HG02759 (cell line): Measurements from ENCODE around the gene PMEL.
"Not testable (repeated sequence)": the region's sequence is repeated elsewhere in the genome, so short reads cannot be mapped to it uniquely, and the experiment has no call there.

ENCODE experiments used
- ATAC-seq: cut with Tn5 transposase; IDR thresholded peaks from one replicate; pipeline ENCODE4 v1.9.1; 2021; ENCODE audit warnings: mild to moderate bottlenecking, moderate library complexity; ENCODE audit not compliant: unreplicated experiment

The PMEL gene

DNA sequence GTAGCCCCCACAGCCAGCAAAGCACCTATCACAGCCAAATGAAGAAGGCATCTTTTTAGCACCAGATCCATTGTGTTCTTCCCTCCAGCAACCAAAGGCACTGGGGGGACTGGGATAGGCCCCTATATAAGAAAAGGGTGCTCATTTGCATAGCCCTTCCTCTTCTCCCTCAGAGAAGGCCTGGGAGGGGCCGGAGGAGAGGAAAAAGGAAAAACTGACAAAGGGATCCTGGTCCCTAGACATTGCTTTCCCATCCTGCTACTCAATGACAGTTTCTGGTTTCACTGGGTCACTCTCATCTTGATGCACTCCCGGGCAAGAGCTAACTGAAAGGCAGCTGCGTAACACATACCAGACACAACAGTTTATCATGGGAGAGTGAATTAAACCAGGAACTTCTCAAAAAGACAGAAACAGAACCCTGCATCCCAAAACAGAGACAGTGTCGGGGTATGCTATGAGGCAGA, at the start of gene PMEL:
Gene PMEL (minus strand): TSS at position 102 of the 467 bp plus-strand sequence. CDS start 31 bp downstream, at position 71.
- no peak for ATAC-seq

DNA sequence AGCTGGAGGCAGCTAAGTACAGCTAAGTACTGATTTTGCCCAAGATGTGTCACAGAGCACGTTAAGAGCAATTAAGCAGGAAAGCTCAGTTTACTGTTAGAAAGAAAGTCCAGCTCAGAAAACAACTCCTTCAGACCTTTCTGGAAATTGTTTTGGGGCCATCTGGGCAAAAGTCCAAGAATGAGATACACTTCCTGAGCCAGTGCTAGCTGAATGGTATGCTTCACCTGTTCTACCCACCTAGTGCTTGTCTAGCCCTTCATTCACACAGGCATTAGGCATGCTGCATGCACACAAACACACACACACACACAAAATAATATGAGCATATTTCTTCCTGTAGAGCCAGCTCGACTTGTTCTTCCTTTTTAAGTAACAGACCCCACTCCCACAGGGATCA, 48.4 kb upstream of the PMEL start:
- no peak for ATAC-seq

DNA sequence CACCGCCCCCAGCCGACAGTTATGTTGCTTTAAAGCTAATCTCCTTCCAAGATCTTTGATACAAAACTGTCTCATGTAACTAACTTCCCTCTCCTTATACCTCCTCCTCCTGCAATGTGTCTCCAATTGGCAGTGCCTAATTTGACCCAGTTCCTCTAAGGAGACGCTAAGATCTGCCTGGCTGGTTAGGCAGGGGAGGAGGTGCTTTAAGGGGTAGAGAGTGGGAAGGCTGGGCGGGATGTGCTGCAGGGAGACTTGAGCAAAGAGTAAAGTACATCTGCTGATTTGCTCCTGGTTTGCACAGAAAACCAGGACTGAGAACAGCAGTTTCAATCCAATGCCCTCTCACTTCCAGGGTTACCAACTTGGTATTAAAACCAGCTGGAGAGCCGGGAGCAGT, 47.6 kb upstream of the PMEL start:
- ATAC-seq, result no peak

DNA sequence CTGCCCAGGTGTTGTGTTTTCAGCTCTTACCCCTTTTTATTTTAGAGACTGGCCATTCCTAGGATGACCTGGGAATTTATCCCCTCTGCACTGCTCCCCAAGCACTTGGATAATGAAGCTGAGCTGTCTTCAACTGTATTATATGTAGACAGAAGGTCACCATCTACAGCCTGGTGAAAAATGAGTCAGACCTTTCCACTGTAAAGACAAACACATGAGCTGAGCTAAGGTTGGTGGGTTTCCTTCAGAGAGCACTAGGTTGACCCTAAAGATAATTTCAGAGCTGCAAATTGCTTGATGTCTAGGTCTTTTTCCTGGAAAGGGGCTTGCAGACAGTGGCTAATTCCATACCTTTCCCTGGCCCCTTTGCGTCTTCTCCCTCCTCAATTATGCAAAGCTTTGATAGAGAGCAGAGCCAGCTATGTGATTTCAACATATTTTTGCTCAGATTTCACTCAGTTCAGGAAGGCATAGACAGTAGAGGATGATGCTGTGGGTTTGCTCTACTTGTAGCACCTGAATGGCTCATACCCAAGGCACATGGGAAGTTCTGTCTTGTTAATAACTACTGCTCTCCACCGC, 45.8 kb upstream of the PMEL start:
- ATAC-seq, result no peak

DNA sequence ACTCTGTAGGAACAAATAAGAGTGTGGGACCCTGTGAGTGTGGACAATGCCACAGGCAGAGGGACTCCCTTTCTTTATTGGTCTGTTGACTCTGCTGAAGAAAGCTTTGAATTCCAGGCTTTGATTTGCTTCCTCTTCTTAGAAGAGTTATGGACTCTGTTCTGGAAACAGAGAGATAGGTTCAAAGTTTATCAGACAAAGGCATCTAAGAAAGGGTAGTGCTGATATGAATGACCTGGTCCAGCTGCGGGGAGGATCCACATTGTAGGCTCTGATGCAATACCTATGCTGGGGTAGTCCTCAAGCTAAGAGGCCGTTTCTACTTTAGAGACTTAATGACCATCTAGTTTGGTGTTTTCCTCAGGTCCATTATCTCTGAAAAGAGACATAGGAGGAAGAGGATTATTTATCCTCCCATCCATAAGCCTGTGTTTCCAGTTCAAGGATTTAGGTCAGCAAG, 44.3 kb upstream of the PMEL start:
- no peak for ATAC-seq

DNA sequence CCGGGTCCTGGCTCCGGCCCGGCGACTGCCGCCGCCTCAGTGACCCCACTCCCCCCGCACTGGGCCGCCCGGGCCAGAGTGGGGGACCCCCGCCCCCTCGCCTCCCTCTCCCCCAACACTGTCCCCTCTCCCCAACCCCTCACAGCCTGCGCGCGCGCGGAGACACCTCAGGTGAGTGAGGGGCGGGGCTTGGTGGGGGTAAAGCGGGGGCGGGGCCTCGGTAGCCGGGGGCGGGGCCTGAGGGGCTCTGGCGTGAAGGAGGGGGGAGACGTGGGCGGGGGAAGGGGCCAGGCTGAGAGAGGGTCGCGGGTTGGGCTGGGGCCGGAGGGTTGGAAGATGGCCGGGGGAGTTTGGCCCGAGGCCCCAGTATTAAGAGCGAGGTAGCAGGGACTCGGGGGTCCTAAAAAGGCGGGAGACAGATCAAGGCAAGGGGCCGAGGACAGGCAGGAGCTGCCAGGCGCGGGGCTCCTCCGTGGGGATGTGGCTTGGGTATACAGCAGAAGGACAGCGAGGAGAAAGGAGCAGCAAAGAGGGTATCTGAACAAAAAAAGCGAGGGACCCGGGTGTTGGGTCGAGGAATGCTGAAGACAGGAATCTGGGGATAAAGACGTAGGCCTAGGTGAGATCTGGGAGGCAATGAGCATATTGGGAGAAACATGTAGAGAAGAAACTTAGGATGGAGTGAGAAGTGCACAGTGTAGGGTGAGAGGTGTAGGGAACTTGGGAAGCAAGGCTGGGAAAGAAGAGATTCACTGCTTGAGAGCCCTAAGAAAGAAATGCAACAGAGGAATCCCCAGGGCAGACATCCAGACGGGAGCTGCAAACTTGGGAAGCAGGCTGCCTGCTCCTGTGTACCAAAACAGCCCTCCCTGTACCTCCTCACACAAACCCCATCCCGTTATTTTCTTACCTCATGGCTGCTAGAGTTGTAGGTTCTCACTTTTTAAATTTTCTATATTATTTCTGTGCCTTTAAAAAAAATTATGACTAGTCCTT, 42.0 kb upstream of the PMEL start:
- ATAC-seq, result peak; percentile 41

DNA sequence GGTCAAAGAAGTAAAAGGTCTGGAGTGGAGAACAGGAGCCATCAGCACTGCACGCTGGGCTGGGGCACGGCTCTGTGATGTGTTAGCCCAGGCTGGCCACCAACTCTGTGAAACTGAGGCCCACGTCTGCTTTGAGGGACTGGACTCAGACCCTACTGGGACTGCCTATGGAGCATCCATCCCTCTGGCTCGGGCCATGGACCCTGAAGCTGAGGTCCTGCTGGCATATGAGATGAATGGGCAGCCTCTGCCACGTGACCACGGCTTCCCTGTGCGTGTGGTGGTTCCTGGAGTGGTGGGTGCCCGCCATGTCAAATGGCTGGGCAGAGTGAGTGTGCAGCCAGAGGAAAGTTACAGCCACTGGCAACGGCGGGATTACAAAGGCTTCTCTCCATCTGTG, 38.4 kb upstream of the PMEL start:
- ATAC-seq, result no peak

DNA sequence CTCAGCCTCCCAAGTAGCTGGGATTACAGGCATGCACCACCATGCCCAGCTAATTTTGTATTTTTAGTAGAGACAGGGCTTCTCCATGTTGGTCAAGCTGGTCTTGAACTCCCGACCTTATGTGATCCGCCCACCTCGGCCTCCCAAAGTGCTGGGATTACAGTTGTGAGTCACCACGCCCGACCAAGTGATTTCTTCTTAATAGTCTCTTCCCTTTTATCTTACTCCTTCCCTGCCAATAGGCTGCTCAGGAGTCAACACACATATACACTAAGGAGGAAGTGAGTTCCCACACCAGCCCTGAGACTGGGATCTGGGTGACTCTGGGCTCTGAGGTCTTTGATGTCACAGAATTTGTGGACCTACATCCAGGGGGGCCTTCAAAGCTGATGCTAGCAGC, 37.5 kb upstream of the PMEL start:
- not testable (repeated sequence) for ATAC-seq

DNA sequence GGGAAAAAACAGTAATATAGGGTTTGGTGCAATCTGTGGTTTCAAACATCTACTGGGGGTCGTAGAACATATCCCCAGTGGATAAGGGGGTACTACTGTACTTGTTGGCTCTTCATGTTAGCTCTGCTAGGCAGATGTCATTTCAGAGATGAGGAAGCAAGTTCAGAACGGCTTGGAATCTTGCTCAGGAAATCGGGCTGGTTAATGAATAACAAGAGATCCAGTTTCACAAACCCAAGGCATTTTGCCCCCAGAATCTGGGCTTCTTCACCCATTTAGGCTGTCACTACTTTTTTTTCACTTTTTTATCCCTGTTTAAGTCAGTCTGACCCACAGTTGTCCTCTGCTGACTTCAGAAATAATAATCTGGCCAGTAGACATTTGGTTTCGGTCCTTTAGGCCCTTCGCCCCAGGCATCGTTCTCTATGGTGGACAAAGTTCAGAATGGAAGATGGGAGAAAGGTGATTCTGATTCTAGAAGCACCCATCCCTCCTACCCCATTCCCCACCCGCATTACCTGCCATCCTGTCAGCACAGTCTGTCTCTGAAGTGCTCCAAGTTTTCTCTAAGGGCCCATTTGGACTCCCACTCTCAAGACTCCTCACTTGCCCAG, 35.8 kb upstream of the PMEL start:
- ATAC-seq, result no peak

DNA sequence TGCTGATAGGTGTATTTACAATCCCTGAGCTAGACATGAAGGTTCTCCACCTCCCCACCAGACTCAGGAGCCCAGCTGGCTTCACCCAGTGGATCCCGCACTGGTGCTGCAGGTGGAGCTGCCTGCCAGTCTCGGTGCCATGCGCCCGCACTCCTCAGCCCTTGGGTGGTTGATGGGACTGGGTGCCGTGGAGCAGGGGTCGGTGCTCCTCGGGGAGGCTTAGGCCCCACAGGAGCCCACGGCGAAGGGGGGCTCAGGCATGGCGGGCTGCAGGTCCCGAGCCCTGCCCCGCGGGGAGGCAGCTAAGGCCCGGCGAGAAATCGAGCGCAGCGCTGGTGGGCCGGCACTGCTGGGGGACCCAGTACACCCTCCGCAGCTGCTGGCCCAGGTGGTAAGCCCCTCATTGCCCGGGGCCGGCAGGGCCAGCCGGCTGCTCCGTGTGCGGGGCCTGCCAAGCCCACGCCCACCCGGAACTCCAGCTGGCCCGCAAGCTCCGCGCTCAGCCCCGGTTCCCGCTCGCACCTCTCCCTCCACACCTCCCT, 34.2 kb upstream of the PMEL start:
- not testable (repeated sequence) for ATAC-seq

DNA sequence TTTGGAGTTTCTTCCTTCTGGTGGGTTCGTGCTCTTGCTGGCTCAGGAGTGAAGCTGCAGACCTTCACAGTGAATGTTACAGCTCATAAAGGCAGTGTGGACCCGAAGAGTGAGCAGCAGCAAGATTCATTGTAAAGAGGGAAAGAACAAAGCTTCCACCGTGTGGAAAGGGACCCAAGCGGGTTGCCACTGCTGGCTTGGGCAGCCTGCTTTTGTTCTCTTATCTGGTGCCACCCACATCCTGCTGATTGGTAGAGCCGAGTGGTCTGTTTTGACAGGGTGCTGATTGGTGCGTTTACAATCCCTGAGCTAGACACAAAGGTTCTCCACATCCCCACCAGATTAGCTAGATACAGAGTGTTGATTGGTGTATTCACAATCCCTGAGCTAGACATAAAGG, 33.7 kb upstream of the PMEL start:
- not testable (repeated sequence) for ATAC-seq

DNA sequence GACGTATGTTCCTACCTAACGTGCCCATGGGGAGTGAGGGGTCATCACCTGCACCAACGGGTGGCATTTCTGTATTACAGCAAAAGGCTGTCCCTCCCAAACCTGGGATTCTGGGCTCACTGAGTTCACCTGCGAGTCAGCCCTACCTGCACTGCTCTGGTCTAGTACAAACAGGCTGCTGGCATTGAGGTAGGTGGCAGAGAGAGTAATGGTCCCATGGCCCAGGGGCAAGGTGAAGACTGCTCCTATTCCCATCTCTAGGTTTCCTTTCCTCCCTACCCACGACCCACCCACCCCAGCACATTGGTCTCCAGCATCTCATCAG, 31.7 kb upstream of the PMEL start:
- ATAC-seq, result no peak

DNA sequence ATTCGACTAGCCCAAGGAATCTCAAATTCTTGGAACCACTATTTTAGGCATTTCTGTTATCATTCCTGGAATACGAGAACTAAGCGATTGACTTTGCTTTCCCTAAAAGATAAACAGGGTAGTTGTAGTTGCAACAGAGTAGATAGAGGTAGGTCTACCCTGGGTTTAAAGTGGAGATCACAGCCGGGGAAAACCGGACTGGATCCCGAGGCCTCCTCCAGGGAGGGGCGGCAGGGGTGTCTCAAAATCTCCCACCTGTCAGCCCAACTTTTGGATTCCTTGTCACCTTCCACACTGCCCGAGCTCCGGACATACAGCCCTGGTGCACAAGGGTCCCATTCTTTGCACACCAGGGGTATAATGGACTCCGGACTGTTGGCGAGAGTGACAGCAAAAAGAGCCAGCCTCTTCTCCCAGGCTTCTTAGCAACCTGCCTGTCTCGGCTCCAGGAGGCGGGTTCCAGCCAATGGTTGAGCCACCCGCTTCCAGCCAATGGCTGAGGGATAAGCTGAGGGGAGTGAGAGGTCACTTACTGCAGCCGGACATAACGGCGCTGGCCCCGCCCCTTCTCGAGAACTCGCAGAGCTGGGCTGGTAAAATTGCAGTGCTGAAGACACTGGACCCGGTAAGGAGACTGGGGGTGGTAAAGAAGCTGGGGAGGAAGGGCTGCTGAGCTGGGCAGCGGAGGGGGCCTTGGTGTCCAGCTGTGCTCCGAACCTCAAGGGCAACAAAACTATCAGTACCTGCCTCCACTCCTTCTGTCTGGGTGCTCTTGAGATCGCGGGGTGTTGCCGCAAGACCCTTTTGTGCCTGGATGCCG, 31.1 kb upstream of the PMEL start, which contains the start of gene SUOX:
Gene SUOX (plus strand): TSS at position 562 of the 820 bp plus-strand sequence. CDS start 4,946 bp downstream, outside the sequence.
- peak; percentile 99 for ATAC-seq

DNA sequence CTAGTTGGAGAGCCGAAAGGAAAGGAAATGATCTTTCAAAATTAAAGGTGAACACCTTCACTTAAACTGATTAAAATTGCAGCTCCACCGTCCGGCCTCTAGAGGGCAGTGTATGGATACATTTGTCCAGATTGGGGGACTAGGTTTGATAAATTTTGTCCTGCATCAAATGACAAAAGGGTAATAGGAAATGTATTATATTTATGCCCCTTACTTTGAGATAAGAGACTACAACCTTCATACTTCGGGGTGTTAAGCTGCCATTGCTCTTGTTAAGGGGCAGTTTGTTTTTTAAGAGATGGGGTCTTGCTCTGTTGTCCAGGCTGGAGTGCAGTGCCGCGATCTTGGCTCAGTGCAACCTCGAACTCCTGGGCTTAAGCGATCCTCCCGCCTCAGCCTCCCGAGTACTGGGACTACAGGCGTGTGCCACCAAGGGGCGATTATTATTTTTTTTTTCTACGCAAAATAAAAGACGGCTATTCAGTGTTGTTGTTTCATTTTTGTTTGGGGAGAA, 30.4 kb upstream of the PMEL start:
- no peak for ATAC-seq

DNA sequence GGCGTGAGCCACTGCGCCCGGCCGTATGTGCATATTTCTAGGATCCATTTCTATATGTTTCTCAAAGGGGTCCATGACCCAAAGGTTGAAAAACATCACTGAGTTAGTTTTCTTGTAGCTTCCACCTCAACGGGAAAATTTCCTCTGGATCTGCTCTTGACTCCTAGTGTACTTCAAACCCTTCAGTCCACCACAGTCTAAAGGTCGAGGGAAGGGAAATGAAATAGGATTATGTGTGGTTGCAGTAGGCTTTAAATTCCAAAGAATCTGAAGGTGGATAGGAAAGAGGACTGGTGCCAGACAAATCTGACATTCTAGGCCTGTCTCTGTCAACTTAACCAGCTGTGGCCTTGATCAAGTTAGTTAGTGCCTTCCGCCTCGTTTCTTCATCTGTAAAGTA, 29.5 kb upstream of the PMEL start:
- ATAC-seq, result no peak

DNA sequence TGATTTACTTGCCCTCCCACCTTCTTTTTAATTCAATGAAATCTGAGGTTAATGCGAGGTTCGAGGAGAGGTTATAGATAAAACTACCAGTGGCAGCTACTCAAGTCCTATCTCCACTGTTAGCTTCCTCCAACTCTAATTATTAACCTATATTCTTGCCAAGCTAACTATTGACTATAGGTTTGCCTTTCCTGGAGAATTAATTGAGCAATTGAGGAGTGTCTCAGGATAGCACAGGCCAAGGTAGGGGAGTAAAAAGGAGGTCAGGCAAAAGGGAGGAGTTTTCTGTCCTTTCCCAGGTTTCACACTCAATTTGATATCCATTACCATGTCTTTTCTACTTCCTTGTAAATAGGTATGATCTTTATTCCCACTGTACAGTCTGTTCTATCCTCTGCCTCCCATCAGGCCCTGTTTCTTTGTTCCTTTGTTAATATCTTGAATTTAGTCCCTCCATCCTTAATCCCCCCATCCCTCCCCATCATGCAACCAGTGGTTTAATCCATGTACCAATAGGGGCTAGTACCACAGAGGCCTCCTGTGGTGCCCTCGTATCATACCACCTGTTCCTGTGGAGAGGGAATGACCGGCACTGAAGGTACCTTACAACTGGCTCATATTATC, 27.5 kb upstream of the PMEL start:
- no peak for ATAC-seq

DNA sequence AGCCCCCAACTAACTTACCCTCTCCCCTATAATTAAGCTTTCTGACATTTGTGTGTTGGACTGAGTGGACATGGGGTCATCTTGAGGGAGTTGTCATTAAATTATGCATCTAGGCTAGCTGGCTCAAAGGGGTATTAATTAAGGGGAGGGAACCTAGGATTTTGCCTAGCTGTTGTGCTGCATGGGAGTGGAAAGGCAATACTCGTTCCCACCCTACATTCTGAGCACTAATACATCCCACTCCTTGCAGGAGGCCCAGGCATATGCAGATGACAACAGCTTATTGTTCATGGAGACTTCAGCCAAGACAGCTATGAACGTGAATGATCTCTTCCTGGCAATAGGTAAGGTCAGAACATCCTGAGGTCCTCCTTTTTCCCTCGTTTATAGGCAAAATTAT, 25.3 kb upstream of the PMEL start:
- ATAC-seq, result no peak

DNA sequence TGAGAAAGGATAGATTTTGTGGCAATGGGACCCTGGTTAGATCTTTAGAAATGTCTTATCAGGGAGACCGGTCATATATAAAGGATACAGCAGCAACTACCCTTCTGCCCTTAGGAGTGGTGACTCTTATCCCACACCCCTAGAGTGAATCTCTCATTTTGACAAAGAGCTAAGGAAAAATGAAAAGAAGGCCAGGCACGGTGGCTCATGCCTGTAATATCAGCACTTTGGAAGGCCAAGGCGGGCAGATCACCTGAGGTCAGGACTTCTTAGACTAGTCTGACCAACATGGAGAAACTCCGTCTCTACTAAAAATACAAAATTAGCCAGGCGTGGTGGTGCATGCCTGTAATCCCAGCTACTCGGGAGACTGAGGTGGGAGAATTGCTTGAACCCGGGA, 20.1 kb upstream of the PMEL start:
- not testable (repeated sequence) for ATAC-seq

DNA sequence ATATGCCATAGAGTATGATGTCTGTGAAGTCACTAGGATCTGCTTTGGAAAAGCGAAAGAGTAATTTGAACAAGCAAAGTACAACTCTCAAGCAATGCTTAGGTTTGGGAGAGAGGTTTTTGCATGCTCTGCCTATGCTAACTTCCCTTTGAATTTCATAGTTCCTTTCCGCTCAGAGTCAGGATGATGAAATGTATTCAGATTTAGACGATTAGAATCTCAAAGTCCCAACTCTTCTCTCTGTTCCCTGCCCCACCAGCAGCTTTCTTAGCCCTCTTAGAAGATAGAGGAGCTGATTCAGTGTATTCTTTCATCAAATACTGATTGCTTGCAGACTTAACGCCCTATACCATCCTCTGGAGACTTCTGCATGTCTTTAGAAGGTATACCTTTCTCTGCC, 19.5 kb upstream of the PMEL start:
- ATAC-seq, result no peak

DNA sequence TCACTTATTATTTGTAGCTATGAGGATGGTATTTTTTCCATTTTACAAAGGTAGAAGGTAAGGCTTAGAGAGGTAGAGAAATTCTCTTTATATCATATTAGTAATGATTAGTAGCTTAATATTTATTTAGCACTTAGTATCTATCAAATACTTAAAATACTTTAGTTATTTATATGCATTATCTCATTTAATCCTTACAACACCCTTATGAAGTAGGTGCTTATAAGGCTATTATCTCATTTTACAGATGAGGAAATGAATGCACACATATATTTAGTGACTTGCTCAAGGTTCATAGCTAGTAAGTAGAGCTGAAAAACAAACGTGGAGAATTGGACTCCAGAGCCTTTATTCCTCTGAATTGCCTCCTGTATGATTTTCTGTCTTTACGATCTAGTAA, 19.0 kb upstream of the PMEL start:
- no peak for ATAC-seq
